Spleen (tissue), 11 donors: Measurements from ENCODE around the gene CANT1. TPM values are rescaled to one million over a fixed set of nuclear protein-coding genes. Genes with fewer than 3 reads are reported as not detected.
A peak's percentile ranks its signal among the peaks of the same experiment; 100 is the strongest.

Experiments used
- DNase-seq: peaks from one replicate; pipeline ENCODE4 v3.0.0-alpha.2; 2020
- H3K27ac ChIP-seq, 8 donors: fragments of 200-600 bp; sonication (generic) in 7 of 8; 1 replicate in 4 of 8; 2 replicates in 4 of 8; pipeline versions ENCODE4 v1.5.0 to v1.8.0; 2016 to 2021; ENCODE audit warnings: inconsistent platforms in 4 of 8, mild to moderate bottlenecking in 4 of 8, moderate library complexity in 1 of 8
- H3K27me3 ChIP-seq, 7 donors: fragments of 200-600 bp; sonication (generic) in 6 of 7; replicated peaks in 1 of 7; 1 replicate in 4 of 7; 2 replicates in 3 of 7; pipeline versions ENCODE4 v1.5.0 to v1.8.0; 2016 to 2021; ENCODE audit warnings: inconsistent platforms in 3 of 7, mild to moderate bottlenecking in 1 of 7
- H3K36me3 ChIP-seq, 6 donors: fragments of 200-600 bp; sonication (generic) in 5 of 6; 1 replicate in 4 of 6; 2 replicates in 2 of 6; pipeline versions ENCODE4 v1.5.0 to v1.8.0; 2016 to 2021; ENCODE audit warnings: inconsistent platforms in 2 of 6
- H3K4me1 ChIP-seq, 6 donors: fragments of 200-600 bp; sonication (generic) in 5 of 6; 1 replicate in 3 of 6; 2 replicates in 3 of 6; pipeline versions ENCODE4 v1.5.0 to v1.8.0; 2016 to 2021; ENCODE audit warnings: inconsistent platforms in 3 of 6
- H3K4me3 ChIP-seq, 8 donors: fragments of 200-600 bp; sonication (generic) in 7 of 8; 1 replicate in 4 of 8; 2 replicates in 4 of 8; pipeline versions ENCODE4 v1.5.0 to v1.8.0; 2016 to 2021; ENCODE audit warnings: inconsistent platforms in 4 of 8, mild to moderate bottlenecking in 4 of 8, moderate library complexity in 2 of 8
- H3K9me3 ChIP-seq, 8 donors: fragments of 200-600 bp; sonication (generic) in 7 of 8; 1 replicate in 4 of 8; 2 replicates in 4 of 8; pipeline versions ENCODE4 v1.5.0 to v1.8.0; 2016 to 2021; ENCODE audit warnings: inconsistent platforms in 4 of 8
- CTCF ChIP-seq, 11 experiments: fragments of 200-600 bp in 7 of 11; fragments of 450-650 bp in 4 of 11; sonication (generic) in 4 of 11; IDR thresholded peaks in 8 of 11; conservative IDR thresholded peaks in 3 of 11; 1 replicate in 7 of 11; 2 replicates in 4 of 11; pipeline versions ENCODE4 v1.4.0 to v1.8.0; 2016 to 2021; ENCODE audit warnings: antibody characterized with exemption in 11 of 11, inconsistent platforms in 4 of 11, mild to moderate bottlenecking in 1 of 11
- POLR2A ChIP-seq, 3 donors: fragments of 450-650 bp; IDR thresholded peaks; one replicate each; pipeline ENCODE4 v1.5.1; 2017; ENCODE audit warnings: antibody characterized with exemption in 3 of 3, mild to moderate bottlenecking in 1 of 3
- POLR2AphosphoS5 ChIP-seq, 3 donors: sonication (generic); formaldehyde crosslinking; IDR thresholded peaks; one replicate each; pipeline ENCODE4 v1.5.1; 2017; ENCODE audit warnings: antibody characterized with exemption in 3 of 3
- WGBS, 5 donors: extraction: QIAGEN DNeasy Blood & Tissue Kit in 3 of 5; methylation state at CpG; one replicate each; pipeline versions ENCODE4 v1.1.5 to v1.1.7; 2013 to 2018; 5-methylcytosine and 5-hydroxymethylcytosine counted together
- intact Hi-C: fragments of 100-400 bp; cut with DNase I; formaldehyde crosslinking; loops from one replicate; pipeline ENCODE4 v1.15.0; 2023; ENCODE audit warnings: low total_unique reads
- polyA plus RNA-seq, 3 donors: library from polyadenylated mRNA; stranded (reverse); fragments of 200-250 nt; gene quantifications; one replicate each; pipeline ENCODE4 v1.2.1, GENCODE V29; 2013
- total RNA-seq, 7 donors: library from RNA; depleted of rRNA in 3 of 7; stranded (reverse); fragments of >200 nt in 3 of 7; fragmentation: NEBNext Ultra II Directional in 4 of 7; extraction: Animal tissue kit (Norgen Biotek cat#: 25700) in 4 of 7; gene quantifications; one replicate each; pipeline versions ENCODE4 v1.1.0 to v1.2.1, GENCODE V29; 2016 to 2021
- donor health status: healthy with polysubstance abuse.
- donor health status: DM: no; HTN: no; CAD: no; lungs with moderate emphysema.
- donor health status: DM: no; HTN: no; CAD: no.
- donor health status: Bipolar disorder and iron deficiency.
- donor health status: healthy.
- donor health status: DM: no; HTN: no; CAD: no.
- donor health status: DM: yes; HTN: yes; CAD: no.

The CANT1 gene
- total and polyA plus RNA-seq, 10 donors: 11.2 to 76.6 (median 50.2) TPM

GRCh38 chr17:78953356-78954350, 55.9 kb downstream of the CANT1 start:
- intact Hi-C loops: no loop called here
- Histone ChIP-seq H3K4me1 (peaks cover 0 to 10% (median 6%) of the 10 kb centered on the region in 6 donors), H3K36me3 (no peaks in the 10 kb centered on the region), H3K27me3 (peaks cover 0 to 6% (median 0%) of the 10 kb centered on the region in 7 donors), H3K27ac (no peak overlapping the region), H3K9me3 (peaks cover 0 to 24% (median 17%) of the 10 kb centered on the region in 8 donors), H3K4me3 (no peak overlapping the region)
- TF ChIP-seq CTCF (IDR thresholded peaks at IDR 0.05 in 8 of 11, conservative IDR thresholded peaks at IDR 0.05 in 3 of 11): no peak
- TF ChIP-seq POLR2A (IDR thresholded peaks at IDR 0.05): no peak
- no peak for TF ChIP-seq POLR2AphosphoS5 (IDR thresholded peaks at IDR 0.05)
- DNase-seq: no peak
- WGBS, 5 donors: 68 to 87% (median 84%) methylated on average over 24 to 29 of the region's 29 CpGs

- Histone ChIP-seq H3K4me1 (peaks cover 0 to 13% (median 6%) of the 10 kb centered on the region in 6 donors), H3K36me3 (no peaks in the 10 kb centered on the region), H3K27me3 (peaks cover 0 to 6% (median 0%) of the 10 kb centered on the region in 7 donors), H3K4me3 (no peak overlapping the region), H3K9me3 (peaks cover 0 to 24% (median 17%) of the 10 kb centered on the region in 8 donors), H3K27ac (no peak overlapping the region)
- WGBS, 5 donors: 87 to 95% (median 92%) methylated on average over 4 to 10 of the region's 10 CpGs
- intact Hi-C loops: no loop called here
- no peak for DNase-seq
- TF ChIP-seq CTCF (IDR thresholded peaks at IDR 0.05 in 8 of 11, conservative IDR thresholded peaks at IDR 0.05 in 3 of 11): no peak
- TF ChIP-seq POLR2AphosphoS5 (IDR thresholded peaks at IDR 0.05): no peak
- no peak for TF ChIP-seq POLR2A (IDR thresholded peaks at IDR 0.05)
These were observed 56.9 kb downstream of the CANT1 start for GRCh38 chr17:78952706-78953105.

GRCh38 chr17:78951967-78952551, 57.5 kb downstream of the CANT1 start:
- H3K27me3 ChIP-seq: peaks cover 0 to 6% (median 0%) of the 10 kb centered on the region in 7 donors
- intact Hi-C loops: no loop called here
- no peaks in the 10 kb centered on the region for H3K36me3 ChIP-seq
- peak overlapping the region in 5 of 8 donors; percentile 0 to 31 (median 8) for H3K27ac ChIP-seq
- H3K4me3 ChIP-seq: no peak overlapping the region
- no peak for DNase-seq
- 58 to 86% (median 71%) methylated on average over 11 to 12 of the region's 12 CpGs for WGBS, 5 donors
- TF ChIP-seq POLR2A (IDR thresholded peaks at IDR 0.05): no peak
- TF ChIP-seq CTCF (IDR thresholded peaks at IDR 0.05 in 8 of 11, conservative IDR thresholded peaks at IDR 0.05 in 3 of 11): no peak
- TF ChIP-seq POLR2AphosphoS5 (IDR thresholded peaks at IDR 0.05): no peak
- peaks cover 0 to 24% (median 17%) of the 10 kb centered on the region in 8 donors for H3K9me3 ChIP-seq
- H3K4me1 ChIP-seq: peaks cover 2 to 20% (median 7%) of the 10 kb centered on the region in 6 donors
